DND-41 (cell line): ENCODE data around the gene PSMD12.

ENCODE experiments used
- ATAC-seq: fragments of 200-7000 bp; cut with Tn5 transposase; 3 replicates; pipeline ENCODE4 v1.9.1; 2021; ENCODE audit warnings: low read depth; ENCODE audit not compliant: insufficient read depth
- DNase-seq: peaks from one replicate; pipeline ENCODE4 v3.0.0-alpha.2; 2020
- H2AFZ ChIP-seq: 2 replicates; pipeline ENCODE4 v1.6.0; 2012; ENCODE audit warnings: low read depth, low read length
- H3K27ac ChIP-seq: 2 replicates; pipeline ENCODE4 v1.5.1; 2012; ENCODE audit warnings: low read length, inconsistent platforms
- H3K27me3 ChIP-seq: fragments of 200-600 bp; sonication (generic); 2 replicates; pipeline ENCODE4 v1.6.0; 2012; ENCODE audit warnings: low read length, mild to moderate bottlenecking, inconsistent platforms; ENCODE audit not compliant: insufficient read depth, poor library complexity
- H3K36me3 ChIP-seq: 2 replicates; pipeline ENCODE4 v1.5.1; 2012; ENCODE audit warnings: low read length, inconsistent platforms; ENCODE audit not compliant: insufficient read depth
- H3K4me1 ChIP-seq: 2 replicates; pipeline ENCODE4 v1.5.1; 2012; ENCODE audit warnings: mild to moderate bottlenecking, low read length; ENCODE audit not compliant: insufficient read depth
- H3K4me2 ChIP-seq: 2 replicates; pipeline ENCODE4 v1.6.0; 2012; ENCODE audit warnings: mild to moderate bottlenecking, moderate library complexity, low read length, inconsistent platforms; ENCODE audit not compliant: insufficient read depth
- H3K4me3 ChIP-seq, 2 experiments: fragments of 200-600 bp in 1 of 2; shearing (Covaris generic) in 1 of 2; 2 replicates each; pipeline ENCODE4 v1.5.1; 2012 to 2016; ENCODE audit warnings: inconsistent platforms in 2 of 2, low read length in 2 of 2, mild to moderate bottlenecking in 2 of 2, low read depth in 1 of 2, moderate library complexity in 1 of 2
- H3K79me2 ChIP-seq: 2 replicates; pipeline ENCODE4 v1.6.0; 2012; ENCODE audit warnings: low read length, inconsistent platforms; ENCODE audit not compliant: insufficient read depth
- H3K9ac ChIP-seq: 2 replicates; pipeline ENCODE4 v1.6.0; 2012; ENCODE audit warnings: low read depth, mild to moderate bottlenecking, inconsistent platforms, low read length, moderate library complexity
- H3K9me3 ChIP-seq: 2 replicates; pipeline ENCODE4 v1.5.1; 2012; ENCODE audit warnings: low read length, moderate library complexity, mild to moderate bottlenecking, inconsistent platforms; ENCODE audit not compliant: insufficient read depth, severe bottlenecking
- H4K20me1 ChIP-seq: 2 replicates; pipeline ENCODE4 v1.6.0; 2012; ENCODE audit warnings: low read length; ENCODE audit not compliant: insufficient read depth
- CTCF ChIP-seq: IDR thresholded peaks from 2 replicates; pipeline ENCODE4 v1.5.1; 2012; ENCODE audit warnings: borderline replicate concordance, low read length, moderate library complexity, mild to moderate bottlenecking; ENCODE audit not compliant: poor library complexity, severe bottlenecking; ENCODE audit errors: extremely low read depth
- EZH2 ChIP-seq: IDR thresholded peaks from 3 replicates; pipeline ENCODE4 v1.6.1; 2012; ENCODE audit warnings: borderline replicate concordance, low read depth, mild to moderate bottlenecking, moderate library complexity, low read length, inconsistent platforms; ENCODE audit not compliant: severe bottlenecking

Gene PSMD12

GRCh38 chr17:67297454-67297960, 68.9 kb downstream of the PSMD12 start:
- no peak overlapping the region for H3K27ac ChIP-seq
- TF ChIP-seq EZH2 (no peak), CTCF (no peak)
- no peak overlapping the region for H3K4me3 ChIP-seq
- no peaks in the 10 kb centered on the region for H3K36me3 ChIP-seq
- DNase-seq (no peak), ATAC-seq (no peak)
- no peaks in the 10 kb centered on the region for H3K79me2 ChIP-seq
- H3K9me3 ChIP-seq: no peaks in the 10 kb centered on the region
- no peak overlapping the region for H3K9ac ChIP-seq
- H2AFZ ChIP-seq: no peak overlapping the region
- H4K20me1 ChIP-seq: no peaks in the 10 kb centered on the region
- no peaks in the 10 kb centered on the region for H3K27me3 ChIP-seq
- H3K4me2 ChIP-seq: no peak overlapping the region
- no peaks in the 10 kb centered on the region for H3K4me1 ChIP-seq

- H3K9ac ChIP-seq: no peak overlapping the region
- ATAC-seq: no peak
- no peak overlapping the region for H2AFZ ChIP-seq
These were observed 71.8 kb downstream of the PSMD12 start for GRCh38 chr17:67294451-67295199.

GRCh38 chr17:67293251-67294203, 72.8 kb downstream of the PSMD12 start:
- DNase-seq: peak; percentile 62
- Histone ChIP-seq H3K4me1 (no peaks in the 10 kb centered on the region), H3K27ac (no peak overlapping the region)

More at GRCh38 chr17:67294451-67295199, 71.8 kb downstream of the PSMD12 start:
- Histone ChIP-seq H3K4me3 (no peak overlapping the region), H3K27ac (no peak overlapping the region), H3K27me3 (no peaks in the 10 kb centered on the region), H3K9me3 (no peaks in the 10 kb centered on the region), H3K4me1 (no peaks in the 10 kb centered on the region), H3K4me2 (no peak overlapping the region), H3K79me2 (no peaks in the 10 kb centered on the region), H4K20me1 (no peaks in the 10 kb centered on the region), H3K36me3 (no peaks in the 10 kb centered on the region)
- DNase-seq: no peak
- TF ChIP-seq CTCF (no peak), EZH2 (no peak)

More at GRCh38 chr17:67293251-67294203, 72.8 kb downstream of the PSMD12 start:
- no peak overlapping the region for H3K4me3 ChIP-seq
- ATAC-seq: peak; percentile 96
- H3K36me3 ChIP-seq: no peaks in the 10 kb centered on the region
- no peaks in the 10 kb centered on the region for H4K20me1 ChIP-seq
- no peaks in the 10 kb centered on the region for H3K9me3 ChIP-seq
- H3K79me2 ChIP-seq: no peaks in the 10 kb centered on the region
- H3K27me3 ChIP-seq: no peaks in the 10 kb centered on the region
- H2AFZ ChIP-seq: 0 out of 2 replicates have a peak overlapping the region, but pooled peaks have one; percentile 45
- TF ChIP-seq CTCF (peak; percentile 83), EZH2 (no peak)
- no peak overlapping the region for H3K9ac ChIP-seq
- no peak overlapping the region for H3K4me2 ChIP-seq
